GM19324 (cell line): ENCODE measurements around the gene S100A5.
"Not testable (repeated sequence)": the region's sequence is repeated elsewhere in the genome, so short reads cannot be mapped to it uniquely, and the experiment has no call there.

Source experiments
- ATAC-seq: cut with Tn5 transposase; IDR thresholded peaks from one replicate; pipeline ENCODE4 v1.9.1; 2021; ENCODE audit warnings: mild to moderate bottlenecking, moderate library complexity; ENCODE audit not compliant: unreplicated experiment, low FRiP score

S100A5 gene, protein sequence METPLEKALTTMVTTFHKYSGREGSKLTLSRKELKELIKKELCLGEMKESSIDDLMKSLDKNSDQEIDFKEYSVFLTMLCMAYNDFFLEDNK

DNA sequence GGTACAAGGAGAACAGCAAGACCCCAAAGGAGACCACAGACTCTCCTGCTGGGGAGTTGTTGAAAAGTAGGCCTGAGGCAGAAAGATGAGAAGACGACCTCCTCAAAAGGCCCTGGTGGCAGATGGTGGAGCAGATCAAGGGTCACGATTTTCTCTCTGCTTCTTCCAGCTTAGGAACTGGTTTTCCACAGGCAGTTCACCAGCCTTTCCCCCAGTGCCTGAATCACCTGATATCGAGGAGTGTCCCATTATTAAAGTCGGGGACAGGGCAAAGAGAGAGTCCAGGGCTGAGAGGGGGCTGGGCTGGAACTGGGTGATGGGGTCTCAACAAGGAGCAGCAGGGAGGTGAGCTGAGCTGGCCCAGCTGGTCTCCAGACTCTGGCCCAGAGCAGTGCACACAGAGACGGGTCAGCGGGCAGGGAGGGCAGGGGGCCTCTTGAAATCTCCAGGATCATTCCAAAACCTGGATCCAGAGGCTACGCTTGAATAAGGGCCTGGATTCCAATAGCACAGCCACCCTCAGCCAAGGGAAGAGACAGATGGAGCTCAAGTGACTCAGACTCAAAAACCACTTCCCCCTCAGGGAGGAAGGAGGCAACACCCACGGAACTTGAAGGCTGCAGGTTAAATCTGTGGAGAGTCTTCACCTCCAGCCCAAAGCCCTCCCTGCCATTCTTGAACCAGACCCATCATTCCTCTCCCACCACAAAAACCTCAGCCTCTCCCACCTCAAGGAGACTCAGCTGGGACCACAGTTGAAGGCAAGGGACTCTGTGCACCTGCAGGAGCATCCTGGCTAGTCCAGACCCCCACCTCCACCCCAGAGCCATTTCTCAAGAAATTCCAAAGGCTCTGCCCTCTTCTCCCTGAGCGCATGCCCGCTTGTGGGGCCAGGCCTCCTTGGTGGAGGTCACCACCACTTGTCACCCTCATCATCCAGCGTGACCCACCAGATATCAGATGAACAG is at the start of gene S100A5:
TSS of gene S100A5 (minus strand) at position 541 of the 968 bp plus-strand sequence. CDS start 743 bp downstream, outside the sequence.
- ATAC-seq, result no peak

DNA sequence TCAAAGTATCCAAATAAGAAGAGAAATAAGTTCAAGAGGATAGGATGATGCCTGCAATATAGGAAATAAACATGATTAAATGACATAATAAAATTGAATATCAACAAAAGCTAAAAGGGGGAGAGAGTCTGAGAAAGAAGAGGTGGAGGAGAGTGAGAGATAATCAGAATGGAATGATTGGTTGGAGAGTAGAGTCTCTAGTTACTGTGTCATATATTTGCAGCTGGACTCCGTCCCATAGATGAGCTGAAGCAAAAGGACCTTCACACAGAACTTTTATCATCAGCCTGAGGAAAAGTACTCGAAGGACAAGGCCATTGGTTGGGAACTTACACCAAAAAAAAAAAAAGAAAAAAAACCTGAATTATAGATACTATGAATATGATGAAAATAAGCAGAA is 47.7 kb upstream of the S100A5 start:
- ATAC-seq, result no peak

DNA sequence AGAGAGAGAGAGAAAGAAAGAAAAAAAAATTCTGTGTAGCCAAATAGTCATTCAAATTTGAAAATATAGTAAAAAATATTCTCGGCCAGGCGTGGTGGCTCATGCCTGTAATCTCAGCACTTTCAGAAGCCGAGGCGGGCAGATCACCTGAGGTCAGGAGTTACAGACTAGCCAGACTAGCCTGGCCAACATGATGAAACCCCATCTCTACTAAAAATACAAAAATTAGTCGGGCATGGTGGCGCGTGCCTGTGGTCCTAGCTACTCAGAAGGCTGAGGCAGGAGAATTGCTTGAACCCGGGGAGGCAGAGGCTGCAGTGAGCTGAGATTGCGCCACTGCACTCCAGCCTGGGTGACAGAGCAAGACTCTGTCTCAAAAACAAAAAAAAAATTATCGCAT is 47.3 kb upstream of the S100A5 start:
- not testable (repeated sequence) for ATAC-seq

DNA sequence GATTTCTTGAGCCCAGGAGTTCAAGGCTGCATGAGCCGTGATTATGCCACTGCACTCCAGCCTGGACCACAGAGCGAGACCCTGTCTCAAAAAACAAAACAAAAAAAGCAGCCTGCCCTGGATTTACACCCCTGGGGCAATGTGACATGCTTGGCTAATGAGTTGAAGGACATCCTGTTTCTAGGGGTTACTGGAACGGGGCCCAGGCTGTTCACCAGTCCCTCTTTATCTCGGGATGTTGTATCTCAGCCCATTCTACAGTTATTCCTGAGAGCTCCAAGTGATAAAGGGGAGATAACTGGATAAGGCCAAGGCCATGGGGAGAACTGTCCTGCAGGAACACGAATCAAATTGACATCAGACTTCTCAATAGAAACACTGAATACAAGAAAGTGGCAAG is 46.6 kb upstream of the S100A5 start:
- ATAC-seq, result no peak

DNA sequence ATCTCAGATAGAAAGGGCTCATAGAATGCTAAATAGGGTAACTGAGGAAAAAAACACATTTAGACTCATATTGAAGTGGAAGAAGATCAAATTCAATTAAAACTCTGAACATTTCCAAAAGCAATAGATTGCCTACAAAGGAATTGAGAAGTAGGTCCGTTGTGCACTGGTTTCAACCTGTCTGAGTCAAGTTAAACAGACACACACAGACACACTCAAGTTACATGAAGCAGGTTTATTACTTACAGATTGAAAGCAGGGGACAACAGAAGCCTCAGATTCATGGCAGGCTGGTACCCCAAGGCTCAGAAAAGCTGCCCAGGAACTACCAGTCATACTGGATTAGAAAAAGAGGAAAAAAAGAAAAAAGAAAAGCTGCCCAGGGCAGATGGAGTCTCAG is 45.6 kb upstream of the S100A5 start:
- no peak for ATAC-seq

DNA sequence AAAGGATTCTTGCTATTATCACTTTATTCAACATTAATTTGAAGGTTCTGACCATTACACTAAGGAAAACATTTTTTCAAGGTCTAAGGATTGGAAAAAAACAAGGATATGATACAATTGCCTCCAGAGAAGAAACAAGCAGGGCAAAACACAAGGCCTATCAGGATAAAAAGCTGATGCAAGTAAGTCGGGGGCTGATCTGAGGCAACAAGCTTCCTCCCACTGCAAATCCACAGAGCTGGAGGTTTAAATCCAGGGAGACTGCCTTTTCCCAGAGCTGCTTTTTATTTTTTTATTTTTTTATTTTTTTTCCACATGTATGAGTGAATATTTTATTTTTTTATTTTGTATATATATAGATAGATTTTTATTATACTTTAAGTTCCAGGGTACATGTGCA is 44.3 kb upstream of the S100A5 start:
- no peak for ATAC-seq

DNA sequence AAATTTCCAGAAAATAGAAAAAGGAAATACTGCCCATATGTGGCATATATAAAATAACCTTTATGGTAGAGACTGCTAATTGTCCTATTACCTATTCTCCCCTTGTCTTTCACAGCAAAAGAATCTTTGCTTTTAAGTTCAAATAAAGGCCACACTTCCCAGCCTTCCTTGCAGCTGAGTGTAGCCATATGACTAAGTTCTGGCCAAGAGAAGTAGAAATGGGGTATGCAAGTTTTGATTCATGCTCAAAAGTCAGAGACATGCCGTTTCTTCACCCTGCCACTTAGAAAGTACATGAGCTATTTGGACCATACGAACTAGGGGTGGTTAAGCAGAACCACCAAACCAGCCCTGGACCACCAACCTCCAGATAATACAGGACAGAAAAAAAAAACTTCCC is 43.2 kb upstream of the S100A5 start:
- no peak for ATAC-seq

DNA sequence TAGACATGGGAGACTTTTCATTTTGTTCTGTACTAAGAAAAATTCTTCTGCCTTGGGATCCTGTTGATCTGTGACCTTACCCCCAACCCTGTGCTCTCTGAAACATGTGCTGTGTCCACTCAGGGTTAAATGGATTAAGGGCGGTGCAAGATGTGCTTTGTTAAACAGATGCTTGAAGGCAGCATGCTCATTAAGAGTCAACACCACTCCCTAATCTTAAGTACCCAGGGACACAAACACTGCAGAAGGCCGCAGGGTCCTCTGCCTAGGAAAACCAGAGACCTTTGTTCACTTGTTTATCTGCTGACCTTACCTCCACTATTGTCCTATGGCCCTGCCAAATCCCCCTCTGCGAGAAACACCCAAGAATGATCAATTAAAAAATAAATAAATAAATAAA is 42.8 kb upstream of the S100A5 start:
- not testable (repeated sequence) for ATAC-seq

DNA sequence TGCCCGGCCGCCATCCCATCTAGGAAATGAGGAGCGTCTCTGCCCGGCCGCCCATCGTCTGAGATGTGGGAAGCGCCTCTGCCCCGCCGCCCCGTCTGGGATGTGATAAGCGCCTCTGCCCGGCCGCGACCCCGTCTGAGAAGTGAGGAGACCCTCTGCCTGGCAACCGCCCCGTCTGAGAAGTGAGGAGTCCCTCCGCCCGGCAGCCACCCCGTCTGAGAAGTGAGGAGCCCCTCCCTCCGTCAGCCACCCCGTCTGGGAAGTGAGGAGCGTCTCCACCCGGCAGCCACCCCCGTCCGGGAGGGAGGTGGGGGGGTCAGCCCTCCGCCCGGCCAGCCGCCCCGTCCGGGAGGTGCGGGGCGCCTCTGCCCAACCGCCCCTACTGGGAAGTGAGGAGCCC is 42.1 kb upstream of the S100A5 start:
- ATAC-seq, result not testable (repeated sequence)

DNA sequence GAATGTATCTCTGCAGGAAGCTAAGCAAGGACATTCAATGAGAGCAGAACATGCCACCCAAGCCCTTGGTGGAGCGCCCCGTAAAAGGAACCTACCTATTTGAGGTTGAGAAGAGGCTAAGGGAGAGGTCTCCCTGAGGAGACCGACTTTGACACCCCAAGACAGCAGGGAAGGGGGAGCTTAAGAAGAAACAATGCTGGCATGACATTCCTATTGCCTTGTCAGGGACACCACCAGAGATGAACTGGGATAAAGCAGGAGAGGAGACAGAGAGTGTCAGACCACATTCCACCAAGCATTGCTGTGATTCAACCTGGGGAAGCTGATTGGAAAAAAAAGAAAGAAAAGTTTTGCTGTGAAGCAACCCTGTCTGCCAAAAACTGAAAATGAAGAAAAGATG is 38.2 kb upstream of the S100A5 start:
- ATAC-seq, result no peak

DNA sequence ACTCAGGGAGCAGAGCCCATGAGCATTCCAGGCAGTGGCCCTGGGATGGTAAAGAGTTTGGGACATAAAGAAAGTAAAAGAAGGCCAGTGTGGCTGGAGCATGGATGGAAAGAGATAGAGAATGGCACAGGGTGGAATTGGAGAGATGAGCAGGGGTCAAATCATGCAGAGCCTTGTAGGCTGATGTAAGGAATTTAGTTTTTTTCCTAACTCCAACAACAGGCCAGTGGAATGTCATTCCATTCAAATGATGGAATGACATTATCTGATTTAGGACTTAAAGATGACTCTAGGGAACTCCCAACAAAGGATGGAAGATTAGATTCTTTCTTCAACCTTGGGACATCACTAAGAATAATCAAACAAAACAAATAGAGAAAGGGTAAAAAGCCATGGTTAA is 37.8 kb upstream of the S100A5 start:
- no peak for ATAC-seq

DNA sequence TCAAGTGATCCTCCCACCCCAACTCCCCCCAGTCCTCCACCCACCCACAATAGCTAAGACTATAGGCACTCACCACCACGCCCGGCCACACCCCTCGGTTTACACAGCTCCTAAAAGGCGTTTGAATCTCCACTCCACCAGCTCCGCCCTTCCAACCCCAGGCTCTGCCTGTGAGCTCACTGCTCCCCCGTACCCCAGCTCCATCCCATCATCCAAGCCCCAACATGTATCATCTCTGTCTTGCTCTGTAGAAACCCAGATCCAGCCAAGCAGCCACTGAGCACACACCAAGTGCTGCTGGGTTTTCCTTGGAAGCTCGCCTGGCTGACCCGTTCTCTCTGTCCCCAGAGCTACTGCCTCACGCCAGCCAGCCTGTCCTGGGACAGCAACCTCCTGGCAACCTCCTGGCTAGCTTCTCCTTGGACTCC is 36.9 kb upstream of the S100A5 start:
- no peak for ATAC-seq

DNA sequence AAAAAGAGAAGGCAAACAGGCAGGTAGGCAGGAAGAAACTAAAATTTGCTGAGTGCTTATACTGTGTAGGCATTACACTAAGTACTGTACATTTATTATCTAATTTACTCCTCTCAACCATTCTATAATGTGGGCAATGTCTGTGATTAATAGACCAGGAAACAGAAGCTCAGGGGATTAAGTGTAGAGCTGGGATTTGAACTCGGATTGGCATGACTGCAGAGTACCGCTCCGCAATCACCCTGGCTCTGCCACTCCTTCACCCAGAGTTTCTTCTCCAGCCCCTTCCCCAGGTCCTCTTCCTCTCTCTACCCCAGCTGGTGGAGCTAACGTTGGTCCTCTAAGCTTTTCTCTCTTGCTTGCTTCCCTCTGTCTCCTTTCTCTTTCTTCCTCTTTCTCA is 36.4 kb upstream of the S100A5 start:
- ATAC-seq, result no peak

DNA sequence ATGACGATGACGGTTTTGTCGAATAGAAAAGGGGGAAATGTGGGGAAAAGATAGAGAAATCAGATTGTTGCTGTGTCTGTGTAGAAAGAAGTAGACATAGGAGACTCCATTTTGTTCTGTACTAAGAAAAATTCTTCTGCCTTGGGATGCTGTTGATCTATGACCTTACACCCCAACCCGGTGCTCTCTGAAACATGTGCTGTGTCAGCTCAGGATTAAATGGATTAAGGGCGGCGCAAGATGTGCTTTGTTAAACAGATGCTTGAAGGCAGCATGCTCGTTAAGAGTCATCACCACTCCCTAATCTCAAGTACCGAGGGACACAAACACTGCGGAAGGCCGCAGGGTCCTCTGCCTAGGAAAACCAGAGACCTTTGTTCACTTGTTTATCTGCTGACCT is 34.8 kb upstream of the S100A5 start:
- not testable (repeated sequence) for ATAC-seq

DNA sequence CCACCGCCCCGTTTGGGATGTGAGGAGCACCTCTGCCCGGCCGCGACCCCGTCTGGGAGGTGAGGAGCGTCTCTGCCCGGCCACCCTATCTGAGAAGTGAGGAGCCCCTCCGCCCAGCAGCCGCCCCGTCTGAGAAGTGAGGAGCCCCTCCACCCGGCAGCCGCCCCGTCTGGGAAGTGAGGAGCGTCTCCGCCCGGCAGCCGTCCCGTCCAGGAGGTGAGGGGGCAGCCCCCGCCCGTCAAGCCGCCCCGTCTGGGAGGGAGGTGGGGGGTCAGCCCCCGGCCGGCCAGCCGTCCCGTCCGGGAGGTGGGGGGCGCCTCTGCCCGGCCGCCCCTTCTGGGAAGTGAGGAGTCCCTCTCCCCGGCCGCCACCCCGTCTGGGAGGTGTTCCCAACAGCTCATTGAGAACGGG is 34.4 kb upstream of the S100A5 start:
- not testable (repeated sequence) for ATAC-seq

DNA sequence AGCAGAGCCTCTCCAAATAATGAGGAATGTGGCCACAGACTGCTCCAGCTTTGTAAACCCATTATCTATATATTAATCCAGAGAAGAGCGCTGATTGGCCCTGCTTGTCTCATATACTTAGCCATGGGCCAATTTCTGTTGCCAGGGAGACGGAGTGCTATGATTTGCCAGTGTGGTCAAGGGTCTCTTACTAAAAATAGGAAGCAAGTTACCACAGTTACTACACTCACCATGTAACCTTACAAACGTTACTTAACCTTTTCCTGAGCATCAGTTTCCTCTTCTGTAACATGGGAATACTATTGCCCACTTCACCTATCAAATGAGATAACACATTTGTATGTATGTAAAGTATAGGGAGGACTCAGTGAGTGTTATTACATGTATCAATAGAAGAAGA is 32.6 kb upstream of the S100A5 start:
- ATAC-seq, result no peak

DNA sequence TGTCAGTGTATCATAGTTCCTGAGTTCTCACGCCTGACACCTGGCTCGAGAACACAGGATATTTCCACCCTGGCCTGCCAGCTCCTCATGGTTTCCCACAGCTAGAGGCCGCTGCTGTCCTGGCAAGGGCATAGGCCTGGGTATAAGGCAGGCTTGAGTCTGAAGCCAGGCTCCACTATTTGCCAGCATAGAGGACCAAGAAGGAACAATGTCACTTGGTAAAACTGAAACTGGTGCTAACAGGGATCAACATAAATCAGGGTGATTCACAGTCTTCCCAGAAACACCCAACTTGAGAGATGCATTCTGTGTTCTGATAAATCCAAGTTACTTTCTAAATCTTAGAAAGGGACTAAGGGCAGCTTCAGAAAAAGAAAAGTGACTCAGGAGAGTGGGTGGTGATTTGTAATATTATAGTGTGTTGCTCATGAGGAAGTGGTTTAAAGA is 31.9 kb upstream of the S100A5 start:
- ATAC-seq, result peak; percentile 56

DNA sequence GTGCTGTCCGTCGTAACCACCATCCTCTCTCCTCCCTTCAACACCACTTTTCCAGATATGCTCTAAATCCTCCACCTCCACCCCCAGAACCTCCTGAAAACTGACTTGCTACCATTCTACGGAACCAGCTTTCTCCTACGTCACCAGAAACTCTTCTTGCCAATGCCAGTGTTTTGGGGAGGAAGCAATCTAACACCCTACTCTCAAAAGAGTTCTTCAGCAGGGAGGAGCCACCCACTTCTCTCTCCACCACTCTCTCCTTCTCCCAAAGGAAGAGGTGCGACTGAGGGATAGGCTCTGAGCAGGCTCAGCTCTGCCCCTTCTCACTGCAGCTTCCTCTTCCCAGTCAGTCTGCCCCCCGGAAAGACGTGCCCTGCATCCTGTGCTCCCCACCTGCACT is 31.0 kb upstream of the S100A5 start:
- no peak for ATAC-seq

DNA sequence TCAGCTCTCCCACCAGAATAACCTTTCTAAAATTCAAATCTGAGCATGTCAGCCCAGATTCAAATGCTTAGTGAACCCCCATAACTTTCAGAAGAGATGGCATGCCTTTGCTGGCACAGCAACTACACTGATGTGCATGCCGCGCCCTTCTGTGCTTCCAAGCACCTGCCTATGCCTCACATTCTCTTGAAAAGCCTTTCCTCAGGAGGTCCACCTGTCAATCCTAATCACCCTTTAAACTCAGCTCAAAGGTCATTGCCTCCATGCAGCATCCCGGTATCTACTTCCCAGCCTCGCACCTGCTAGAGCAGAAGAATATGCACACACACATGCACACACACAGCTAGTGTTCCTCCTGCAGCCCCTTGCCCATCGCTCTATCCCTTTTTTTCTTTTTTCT is 30.1 kb upstream of the S100A5 start:
- ATAC-seq, result no peak

DNA sequence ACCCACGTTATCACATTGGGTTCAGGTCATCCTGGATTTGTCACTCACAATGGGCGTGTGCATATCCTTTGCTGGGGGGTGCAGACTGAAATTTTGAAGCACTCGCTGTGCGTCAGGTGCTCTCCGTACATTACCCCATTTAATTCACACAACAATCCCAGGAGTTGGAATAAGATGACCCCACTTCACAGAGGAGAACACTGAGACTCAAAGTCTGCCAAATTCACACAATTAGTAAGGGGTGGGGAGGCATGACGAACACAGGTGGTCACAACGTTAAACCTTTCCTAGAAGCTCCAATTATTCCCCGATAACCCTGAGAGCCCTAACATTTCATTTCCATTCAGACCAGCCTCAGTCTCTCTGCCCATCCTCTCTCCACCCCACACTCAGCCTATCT is 28.7 kb upstream of the S100A5 start:
- ATAC-seq, result no peak

DNA sequence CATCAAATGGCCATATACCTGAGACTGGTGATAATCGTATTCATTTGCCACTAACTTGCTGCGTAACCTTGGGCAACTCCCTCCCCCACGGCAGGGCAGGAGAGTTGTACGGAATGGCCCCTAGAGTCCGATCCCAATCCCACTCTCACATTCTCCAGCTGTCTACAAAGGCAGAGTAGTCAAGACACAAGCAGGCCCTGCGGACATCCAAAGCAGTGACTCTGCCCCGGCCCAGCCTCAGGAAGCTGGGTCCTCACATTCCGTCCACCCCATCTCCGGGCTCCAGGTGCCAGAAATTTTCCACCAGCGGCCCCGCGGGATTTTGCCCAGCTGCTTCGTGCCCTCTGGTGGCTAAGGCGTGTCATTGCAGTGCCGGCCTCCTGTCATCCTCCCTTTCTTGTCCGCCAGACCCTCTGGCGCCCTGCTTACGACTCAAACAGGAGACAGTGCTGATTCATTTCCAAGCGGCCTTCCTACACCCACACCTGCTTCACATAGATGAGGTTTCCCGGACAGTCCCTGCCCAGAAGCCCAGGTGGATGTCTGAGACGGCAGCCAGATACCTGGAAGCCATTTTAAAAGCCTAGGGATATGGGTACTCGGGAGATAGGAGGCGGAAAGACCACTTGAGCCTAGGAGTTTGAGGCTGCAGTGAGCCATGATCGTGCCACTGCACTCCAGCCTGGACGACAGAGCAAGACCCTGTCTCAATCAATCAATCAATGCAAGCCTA is 27.8 kb upstream of the S100A5 start:
- ATAC-seq, result no peak
